CD14-positive monocyte (primary cell): ENCODE measurements around the gene TBC1D22A. TPM values are rescaled to one million over a fixed set of nuclear protein-coding genes. Genes with fewer than 3 reads are reported as not detected.
A peak's percentile ranks its signal among the peaks of the same experiment; 100 is the strongest.

Source experiments
- DNase-seq, 3 donors: peaks; one replicate each; pipeline ENCODE4 v3.0.0-alpha.2; 2011 to 2022
- H2AFZ ChIP-seq: 2 replicates; pipeline ENCODE4 v1.6.0; 2012; ENCODE audit warnings: mild to moderate bottlenecking, low read depth, low read length, inconsistent platforms; ENCODE audit not compliant: insufficient read depth, poor library complexity, severe bottlenecking
- H3K27ac ChIP-seq, 2 donors: 1 replicate in 1 of 2; 2 replicates in 1 of 2; pipeline ENCODE4 v1.5.1; 2012 to 2013; ENCODE audit warnings: low read length in 2 of 2, control low read depth in 1 of 2, inconsistent platforms in 1 of 2, low read depth in 1 of 2, mild to moderate bottlenecking in 1 of 2
- H3K27me3 ChIP-seq, 2 donors: one replicate each; pipeline versions ENCODE4 v1.6.0 to v1.6.1; 2011 to 2013; ENCODE audit warnings: low read length in 2 of 2; ENCODE audit not compliant: control insufficient read depth in 2 of 2, insufficient read depth in 2 of 2
- H3K36me3 ChIP-seq, 2 donors: replicated peaks in 1 of 2; 1 replicate in 1 of 2; 2 replicates in 1 of 2; pipeline versions ENCODE4 v1.5.1 to v1.6.1; 2012 to 2013; ENCODE audit warnings: low read length in 2 of 2, control low read depth in 1 of 2, inconsistent platforms in 1 of 2, mild to moderate bottlenecking in 1 of 2; ENCODE audit not compliant: insufficient read depth in 2 of 2, control insufficient read depth in 1 of 2
- H3K4me1 ChIP-seq, 2 donors: 1 replicate in 1 of 2; 2 replicates in 1 of 2; pipeline versions ENCODE4 v1.5.1 to v1.6.1; 2012 to 2013; ENCODE audit warnings: low read length in 2 of 2, control low read depth in 1 of 2, inconsistent platforms in 1 of 2, mild to moderate bottlenecking in 1 of 2, moderate library complexity in 1 of 2; ENCODE audit not compliant: insufficient read depth in 2 of 2, control insufficient read depth in 1 of 2
- H3K4me2 ChIP-seq: replicated peaks from 2 replicates; pipeline ENCODE3; 2012; ENCODE audit warnings: low read length, moderate library complexity, mild to moderate bottlenecking; ENCODE audit not compliant: poor library complexity, severe bottlenecking; ENCODE audit errors: extremely low read depth
- H3K4me3 ChIP-seq, 3 experiments: fragments of 200-600 bp in 1 of 3; sonication (generic) in 1 of 3; replicated peaks in 1 of 3; 1 replicate in 2 of 3; 2 replicates in 1 of 3; pipeline ENCODE4 v1.5.1; 2011 to 2013; ENCODE audit warnings: low read length in 3 of 3, mild to moderate bottlenecking in 3 of 3, control low read depth in 2 of 3, low read depth in 2 of 3, inconsistent platforms in 1 of 3, moderate library complexity in 1 of 3
- H3K79me2 ChIP-seq: 2 replicates; pipeline ENCODE4 v1.6.0; 2012; ENCODE audit warnings: mild to moderate bottlenecking, control low read depth, inconsistent platforms, low read length, moderate library complexity; ENCODE audit not compliant: insufficient read depth
- H3K9ac ChIP-seq: 2 replicates; pipeline ENCODE4 v1.6.0; 2017; ENCODE audit warnings: low read length, mild to moderate bottlenecking; ENCODE audit not compliant: insufficient read depth, poor library complexity, severe bottlenecking
- H3K9me3 ChIP-seq, 2 donors: replicated peaks in 1 of 2; 1 replicate in 1 of 2; 2 replicates in 1 of 2; pipeline versions ENCODE4 v1.5.1 to v1.6.1; 2012 to 2013; ENCODE audit warnings: low read length in 2 of 2, control low read depth in 1 of 2; ENCODE audit not compliant: control insufficient read depth in 1 of 2, insufficient read depth in 1 of 2
- H4K20me1 ChIP-seq: 2 replicates; pipeline ENCODE4 v1.6.0; 2012; ENCODE audit warnings: mild to moderate bottlenecking, low read length, control low read depth, moderate library complexity; ENCODE audit not compliant: insufficient read depth
- H3K27ac Mint-ChIP-seq, 7 donors: one replicate each; pipeline ENCODE4 v1.8.0; 2020; ENCODE audit warnings: mild to moderate bottlenecking in 7 of 7, mixed read lengths in 7 of 7, moderate library complexity in 6 of 7, inconsistent platforms in 2 of 7
- H3K27me3 Mint-ChIP-seq, 3 donors: one replicate each; pipeline ENCODE4 v1.8.0; 2021 to 2022; ENCODE audit warnings: low read depth in 3 of 3, mild to moderate bottlenecking in 3 of 3, mixed read lengths in 3 of 3, moderate library complexity in 3 of 3, inconsistent platforms in 1 of 3
- H3K36me3 Mint-ChIP-seq, 2 donors: one replicate each; pipeline ENCODE4 v1.8.0; 2020; ENCODE audit warnings: mixed read lengths in 2 of 2, inconsistent platforms in 1 of 2, mild to moderate bottlenecking in 1 of 2
- H3K4me1 Mint-ChIP-seq: one replicate; pipeline ENCODE4 v1.8.0; 2020; ENCODE audit warnings: mild to moderate bottlenecking, mixed read lengths
- H3K4me3 Mint-ChIP-seq, 2 donors: one replicate each; pipeline ENCODE4 v1.8.0; 2020; ENCODE audit warnings: mild to moderate bottlenecking in 2 of 2, mixed read lengths in 2 of 2, moderate library complexity in 1 of 2
- H3K9me3 Mint-ChIP-seq, 7 donors: one replicate each; pipeline ENCODE4 v1.8.0; 2020 to 2022; ENCODE audit warnings: mixed read lengths in 7 of 7, mild to moderate bottlenecking in 6 of 7, moderate library complexity in 6 of 7, inconsistent platforms in 2 of 7
- CTCF ChIP-seq: fragments of 200-600 bp; IDR thresholded peaks from one replicate; pipeline ENCODE4 v1.8.0; 2022; ENCODE audit warnings: antibody characterized with exemption, mild to moderate bottlenecking
- WGBS: methylation state at CpG from one replicate; pipeline ENCODE4 v1.1.5; 2013; ENCODE audit warnings: missing lambda C conversion rate; ENCODE audit not compliant: insufficient coverage; 5-methylcytosine and 5-hydroxymethylcytosine counted together
- intact Hi-C, 2 donors: fragments of 100-400 bp; cut with micrococcal nuclease; formaldehyde crosslinking; loops; one replicate each; pipeline versions ENCODE4 v1.15.0 to v1.15.1; 2023
- polyA plus RNA-seq, 3 donors: library from polyadenylated mRNA; depleted of rRNA in 1 of 3; unstranded in 2 of 3; stranded (reverse) in 1 of 3; fragments of 300-500 nt in 2 of 3; fragments of >200 nt in 1 of 3; fragmentation: Illumina TruSeq in 2 of 3; gene quantifications; 1 replicate in 2 of 3; 2 replicates in 1 of 3; pipeline ENCODE4 v1.2.3, GENCODE V29; 2012 to 2021

TBC1D22A gene
- polyA plus RNA-seq, 3 donors: 25.9 to 36.2 (median 29.5) TPM

- Histone ChIP-seq H3K4me2 (no peak overlapping the region), H3K27me3 (no peaks in the 10 kb centered on the region), H3K27ac (peak overlapping the region; percentile 77 to 100), H3K9me3 (peaks cover 0 to 14% of the 10 kb centered on the region in 2 donors), H2AFZ (no peak overlapping the region), H3K4me1 (peaks cover 79 to 80% of the 10 kb centered on the region in 2 donors), H3K9ac (no peak overlapping the region), H3K4me3 (no peak overlapping the region), H3K36me3 (no peaks in the 10 kb centered on the region), H4K20me1 (no peaks in the 10 kb centered on the region), H3K79me2 (no peaks in the 10 kb centered on the region)
- Mint-ChIP-seq H3K4me3 (no peak overlapping the region), H3K27ac (peak overlapping the region in 5 of 7 donors; percentile 11 to 100 (median 100)), H3K9me3 (peaks cover 5 to 16% (median 9%) of the 10 kb centered on the region in 7 donors), H3K36me3 (peaks cover 5 to 8% of the 10 kb centered on the region in 2 donors), H3K27me3 (peaks cover 0 to 5% (median 5%) of the 10 kb centered on the region in 3 donors), H3K4me1 (peaks cover 74% of the 10 kb centered on the region)
- no peak for TF ChIP-seq CTCF
- no CpG with 5 or more reads among the region's 2 CpGs for WGBS
- no peak for DNase-seq
- intact Hi-C loops: loop anchor here (2.0 kb wide), 3 partner anchors 15 to 35 kb away; partner anchors contain the start of gene CERK (in 1 of the 2)
These were observed 6.9 kb upstream of the TBC1D22A start for GRCh38 chr22:46755525-46755924.

GRCh38 chr22:46756097-46756496 lies 6.4 kb upstream of the TBC1D22A start:
- peaks cover 5 to 8% of the 10 kb centered on the region in 2 donors for H3K36me3 Mint-ChIP-seq
- H3K27ac ChIP-seq: peak overlapping the region; percentile 31 to 77

More at GRCh38 chr22:46756097-46756496, 6.4 kb upstream of the TBC1D22A start:
- DNase-seq: no peak
- H3K27ac Mint-ChIP-seq: peak overlapping the region in 6 of 7 donors; percentile 86 to 100 (median 92)
- no peak overlapping the region for H3K9ac ChIP-seq
- no peaks in the 10 kb centered on the region for H3K36me3 ChIP-seq
- H3K9me3 ChIP-seq: peaks cover 0 to 14% of the 10 kb centered on the region in 2 donors
- H4K20me1 ChIP-seq: no peaks in the 10 kb centered on the region
- H3K79me2 ChIP-seq: no peaks in the 10 kb centered on the region
- peak overlapping the region in 1 of 3 experiments; percentile 2 for H3K4me3 ChIP-seq
- H3K9me3 Mint-ChIP-seq: peaks cover 5 to 16% (median 9%) of the 10 kb centered on the region in 7 donors
- H3K27me3 ChIP-seq: no peaks in the 10 kb centered on the region
- no peak overlapping the region for H3K4me2 ChIP-seq
- H3K4me1 ChIP-seq: peaks cover 73 to 75% of the 10 kb centered on the region in 2 donors
- peaks cover 0 to 5% (median 5%) of the 10 kb centered on the region in 3 donors for H3K27me3 Mint-ChIP-seq
- H3K4me3 Mint-ChIP-seq: no peak overlapping the region
- H3K4me1 Mint-ChIP-seq: peaks cover 70% of the 10 kb centered on the region
- H2AFZ ChIP-seq: no peak overlapping the region
- no CpG with 5 or more reads among the region's 1 CpG for WGBS
- no peak for TF ChIP-seq CTCF
- intact Hi-C loops: no loop called here
